ENCODE data around the gene LRRC26.

The LRRC26 gene

DNA sequence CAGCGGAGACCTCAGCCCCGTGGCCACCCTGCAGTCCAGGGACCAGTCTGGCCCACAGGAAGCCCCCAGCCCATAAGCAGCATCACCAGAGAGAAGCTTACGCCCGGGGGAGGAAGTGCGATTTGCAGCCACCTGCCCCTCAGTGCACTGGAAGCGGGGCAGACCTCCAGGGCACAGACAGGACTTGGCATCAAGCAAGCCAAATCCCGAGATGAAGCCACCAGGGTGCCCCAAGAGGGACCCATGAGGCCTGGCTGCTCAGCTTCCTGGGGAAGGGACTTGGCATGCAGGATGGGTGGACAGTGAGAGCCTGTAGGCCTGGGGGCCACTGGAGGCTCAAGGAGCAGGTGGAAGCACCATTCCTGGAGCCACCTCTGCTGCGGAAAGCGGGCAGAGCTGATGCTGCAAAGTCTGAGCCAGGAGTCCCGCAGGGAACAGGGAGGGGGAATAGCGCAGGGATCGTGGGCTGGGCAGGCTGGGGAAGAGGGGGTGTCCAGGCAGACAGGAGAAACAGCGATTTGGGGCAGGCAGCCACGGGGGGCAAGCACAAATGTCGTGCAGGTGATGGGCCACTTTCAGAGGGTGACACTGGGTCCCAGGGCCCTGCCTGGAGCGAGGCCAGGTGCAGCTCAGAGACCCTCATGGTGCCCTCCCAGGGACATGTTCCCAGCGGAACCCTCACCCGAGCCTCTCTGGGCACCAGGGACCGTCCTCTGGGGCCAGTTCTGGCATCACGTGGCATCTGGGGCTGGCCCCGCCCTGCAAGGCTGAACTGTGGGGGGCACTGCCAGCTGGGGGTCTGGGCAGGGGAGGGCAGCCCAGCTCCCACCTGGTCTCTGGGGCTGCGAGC, 3.2 kb downstream of the LRRC26 start:
- no peak for DNase-seq

DNA sequence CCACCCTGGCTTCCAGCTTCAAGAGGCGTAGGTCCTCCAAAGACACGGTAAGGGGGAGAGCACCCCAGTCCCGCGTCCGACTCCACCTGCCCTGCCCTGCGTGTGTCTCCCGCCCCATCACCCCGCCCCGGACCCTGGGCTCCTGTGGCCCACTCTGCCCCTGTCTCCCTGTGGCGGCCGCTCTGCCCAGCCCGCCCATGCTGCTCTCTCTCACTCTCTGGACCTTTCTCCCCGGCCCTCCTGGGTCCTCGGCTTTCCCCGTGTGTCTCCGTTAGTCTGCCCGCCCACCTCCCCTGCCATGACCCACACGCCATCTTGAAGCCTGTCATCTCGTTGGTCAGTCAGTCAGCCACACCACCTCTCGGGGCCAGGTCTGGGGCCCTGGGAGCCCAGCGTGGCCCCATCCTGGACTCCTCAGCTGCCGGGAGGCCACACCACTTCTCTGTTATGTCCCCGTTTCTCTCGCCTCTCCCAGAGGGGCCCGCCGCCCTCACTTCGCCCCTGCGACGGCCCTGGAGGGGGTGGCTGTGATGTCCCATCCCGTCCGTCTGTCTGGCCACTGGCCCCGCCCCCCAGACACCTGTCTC, 4.5 kb downstream of the LRRC26 start:
- no peak for DNase-seq

- DNase-seq = no peak
These were observed 5.2 kb downstream of the LRRC26 start for GRCh38 chr9:137164370-137165249.

DNA sequence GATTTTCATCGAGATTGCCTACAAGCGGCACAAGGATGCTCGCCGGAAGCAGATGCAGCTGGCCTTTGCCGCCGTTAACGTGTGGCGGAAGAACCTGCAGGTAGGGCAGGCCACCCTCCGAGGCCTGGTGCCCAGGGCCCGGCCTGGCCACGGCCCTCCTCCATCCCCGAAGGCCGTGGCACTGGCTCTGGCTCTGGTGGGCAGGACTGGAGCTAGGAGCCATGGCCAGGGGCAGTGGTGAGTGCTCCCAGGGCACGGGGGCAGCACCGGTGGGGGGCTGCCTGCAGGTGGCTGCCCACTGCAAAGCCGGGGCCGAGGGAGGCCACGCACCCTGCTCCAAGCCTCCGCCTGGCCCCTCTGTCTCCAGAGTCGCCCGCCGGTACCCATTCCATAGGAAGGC, 6.0 kb downstream of the LRRC26 start:
- no peak for DNase-seq

GRCh38 chr9:137163365-137163715, 6.5 kb downstream of the LRRC26 start:
- DNase-seq = no peak

- peak in 1 of 4 experiments; percentile 16 for DNase-seq
These were observed 7.1 kb downstream of the LRRC26 start for GRCh38 chr9:137162505-137163364.

DNA sequence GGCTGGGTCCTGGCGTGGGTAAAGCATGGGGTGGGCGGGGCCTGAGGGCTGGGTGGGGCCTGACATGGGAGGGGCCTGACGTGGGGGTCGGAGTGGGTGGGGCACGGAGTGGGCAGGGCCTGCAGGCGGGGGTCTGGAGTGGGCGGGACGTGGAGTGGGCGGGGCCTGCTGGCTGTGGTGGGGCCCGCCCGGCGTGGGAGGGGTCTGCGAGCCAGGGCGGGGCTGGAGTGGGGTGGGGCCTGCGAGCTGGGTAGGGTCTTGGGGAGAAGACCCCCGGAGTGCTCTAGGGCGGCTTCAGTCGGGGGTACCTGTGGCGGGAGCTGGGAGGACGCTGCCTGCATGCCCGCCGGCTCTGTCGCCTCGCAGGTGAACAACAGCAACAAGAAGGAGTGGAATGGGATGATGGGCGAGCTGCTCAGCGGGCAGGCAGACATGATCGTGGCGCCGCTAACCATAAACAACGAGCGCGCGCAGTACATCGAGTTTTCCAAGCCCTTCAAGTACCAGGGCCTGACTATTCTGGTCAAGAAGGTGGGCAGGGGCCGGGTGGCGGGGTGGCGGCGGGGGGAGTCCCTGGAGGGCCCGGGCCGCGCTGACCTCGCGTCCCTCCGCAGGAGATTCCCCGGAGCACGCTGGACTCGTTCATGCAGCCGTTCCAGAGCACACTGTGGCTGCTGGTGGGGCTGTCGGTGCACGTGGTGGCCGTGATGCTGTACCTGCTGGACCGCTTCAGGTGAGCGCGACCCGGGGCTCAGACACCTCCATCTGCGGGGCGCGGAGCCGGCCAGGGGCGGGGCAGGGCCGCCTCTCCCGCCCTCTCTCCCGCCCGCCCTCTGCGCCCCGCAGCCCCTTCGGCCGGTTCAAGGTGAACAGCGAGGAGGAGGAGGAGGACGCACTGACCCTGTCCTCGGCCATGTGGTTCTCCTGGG, 8.0 kb downstream of the LRRC26 start:
- DNase-seq = no peak

DNA sequence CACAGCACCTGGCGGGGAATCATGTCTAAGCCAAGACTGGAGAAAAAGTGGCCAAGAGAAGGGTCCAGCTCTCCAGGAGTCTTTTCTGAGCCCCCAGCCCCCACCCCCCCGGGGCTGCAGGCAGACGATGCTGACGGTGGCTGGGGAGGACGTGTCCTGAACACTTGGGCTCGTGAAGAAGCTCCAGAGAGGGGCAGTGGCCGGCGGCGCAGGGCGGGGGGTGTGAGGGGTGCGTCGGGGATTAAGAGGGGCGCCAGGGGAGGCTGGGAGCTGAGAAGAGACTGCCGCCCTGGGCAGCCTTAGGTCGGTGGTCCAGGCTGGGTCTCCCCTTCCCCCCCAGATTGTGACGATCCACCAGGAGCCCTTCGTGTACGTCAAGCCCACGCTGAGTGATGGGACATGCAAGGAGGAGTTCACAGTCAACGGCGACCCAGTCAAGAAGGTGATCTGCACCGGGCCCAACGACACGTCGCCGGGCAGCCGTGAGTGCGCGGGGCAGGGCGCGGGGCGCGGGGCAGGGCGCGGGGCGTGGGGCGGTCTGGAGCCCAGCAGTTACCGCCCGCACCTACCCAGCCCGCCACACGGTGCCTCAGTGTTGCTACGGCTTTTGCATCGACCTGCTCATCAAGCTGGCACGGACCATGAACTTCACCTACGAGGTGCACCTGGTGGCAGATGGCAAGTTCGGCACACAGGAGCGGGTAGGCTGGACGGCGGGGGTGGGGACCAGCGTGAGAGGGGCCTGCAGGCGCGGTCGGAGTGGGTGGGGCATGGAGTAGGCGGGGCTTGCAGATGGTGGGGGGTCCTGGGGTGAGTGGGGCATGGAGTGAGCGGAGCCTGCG, 8.9 kb downstream of the LRRC26 start:
- DNase-seq = no peak

DNA sequence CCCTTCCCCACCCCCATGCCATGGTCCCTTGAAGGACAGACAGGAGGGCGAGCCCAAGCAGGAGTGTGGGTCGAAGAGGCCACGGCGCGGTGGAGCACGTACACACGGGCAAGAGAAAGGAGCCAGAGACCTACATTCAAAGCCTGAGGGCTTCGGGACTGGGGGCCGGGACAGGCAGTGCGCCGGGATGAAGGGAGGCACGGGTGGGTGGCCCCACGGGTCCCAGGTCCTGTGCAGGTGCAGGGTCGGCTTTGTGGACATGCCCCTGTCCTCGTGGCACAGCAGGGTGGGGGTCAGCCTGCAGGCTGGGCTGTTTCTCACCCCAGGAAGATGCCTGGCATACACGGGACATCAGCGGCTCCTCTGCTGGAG, 9.8 kb downstream of the LRRC26 start:
- no peak for DNase-seq

DNA sequence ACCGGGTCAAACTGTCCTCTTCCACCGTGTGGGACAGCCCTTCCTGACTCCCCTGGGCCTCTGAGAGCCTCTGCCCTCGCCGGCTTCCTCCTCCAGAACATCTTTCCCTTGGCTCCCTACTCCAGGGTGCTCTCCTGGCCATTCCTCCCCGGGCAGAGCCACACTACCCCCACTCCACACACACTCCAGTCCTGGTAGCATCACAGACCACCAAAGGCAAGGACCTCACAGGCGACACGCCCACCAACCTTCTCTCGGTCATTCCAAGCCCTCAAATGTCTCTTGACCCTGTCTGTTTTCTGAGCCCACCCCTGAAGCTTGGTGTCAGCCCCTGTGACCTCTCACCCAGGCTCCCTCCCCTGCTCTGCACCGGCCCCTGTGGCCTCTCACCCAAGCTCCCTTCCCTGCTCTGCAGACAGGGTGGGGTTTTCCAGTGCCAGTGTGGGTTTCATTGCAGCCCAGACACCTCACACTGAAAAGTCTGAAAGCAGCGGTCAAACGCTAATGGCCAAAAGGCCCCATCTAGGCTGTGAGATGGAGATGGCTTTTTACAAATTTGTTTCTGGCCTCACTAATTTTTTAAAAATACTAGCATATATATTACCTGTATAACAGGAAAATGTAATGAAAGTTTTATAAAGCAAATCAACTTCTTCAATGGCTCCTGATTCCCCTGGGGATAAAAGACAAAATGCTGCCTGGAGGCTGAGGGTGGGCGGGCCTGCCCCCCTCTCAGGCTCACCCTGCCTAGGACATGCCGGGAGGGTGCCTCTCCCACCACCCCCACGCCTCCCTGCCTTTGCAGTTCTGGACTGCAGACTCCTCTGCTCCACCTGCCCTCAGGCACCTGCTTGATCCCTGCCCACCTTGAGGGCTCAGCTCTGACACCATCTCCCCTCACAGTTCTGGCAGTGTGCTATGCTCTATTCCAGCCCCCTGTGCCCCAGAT, 10.5 kb downstream of the LRRC26 start:
- no peak for DNase-seq

DNA sequence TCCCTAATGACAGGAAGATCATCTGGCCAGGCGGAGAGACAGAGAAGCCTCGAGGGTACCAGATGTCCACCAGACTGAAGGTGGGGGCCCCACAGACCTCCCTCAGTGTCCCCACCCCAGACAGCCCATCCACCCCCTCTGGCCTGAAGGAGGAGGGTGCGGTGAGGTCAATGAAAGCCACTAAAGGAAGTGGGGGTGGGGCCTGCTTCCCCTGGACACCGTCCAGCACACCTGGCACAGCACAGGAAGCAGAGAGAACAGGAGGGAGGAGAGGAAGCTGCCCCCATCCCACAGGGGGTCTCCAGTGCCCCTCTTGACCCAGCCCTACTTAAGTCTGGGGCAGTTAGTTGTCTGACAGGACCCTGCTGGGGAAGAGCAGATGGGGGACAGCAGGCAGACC, 11.2 kb downstream of the LRRC26 start:
- DNase-seq = no peak

DNA sequence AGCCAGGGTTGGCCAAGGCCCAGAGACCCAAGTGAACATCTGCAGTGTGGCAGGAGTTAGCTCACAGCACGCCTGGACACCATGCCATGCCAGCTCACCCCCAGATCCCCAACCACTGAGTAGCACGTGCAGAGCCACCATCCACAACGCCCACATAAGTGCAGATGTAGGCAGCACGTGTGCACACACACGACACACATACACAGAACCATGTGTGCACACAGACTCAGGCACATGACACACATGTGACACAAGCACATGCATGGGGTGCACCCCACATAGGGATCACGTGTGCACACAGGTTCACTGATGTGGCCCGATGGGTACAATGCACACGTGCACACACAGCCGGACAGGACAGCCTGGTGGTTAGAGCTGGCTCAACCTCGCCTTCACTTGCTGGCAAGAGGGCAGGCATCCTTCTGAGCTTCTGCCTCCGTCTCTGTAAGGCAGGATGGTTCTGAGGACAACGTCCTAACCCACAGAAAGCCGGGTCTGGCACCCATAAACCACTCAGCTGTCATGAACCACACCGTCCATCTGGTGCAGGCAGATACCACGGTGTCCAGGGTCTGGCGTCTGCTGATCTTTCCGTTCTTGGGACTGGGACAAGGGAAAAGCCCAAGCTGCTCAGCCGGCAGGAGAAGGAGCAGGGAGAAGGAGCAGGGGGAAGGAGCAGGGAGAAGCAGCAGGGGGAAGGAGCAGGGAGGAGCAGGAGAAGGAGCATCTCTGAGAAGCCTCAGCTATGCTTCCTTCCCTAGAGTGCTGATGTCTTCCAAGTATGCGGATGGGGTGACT, 12.0 kb downstream of the LRRC26 start:
- DNase-seq = no peak

- peak in 3 of 4 experiments; percentile 34 to 38 (median 37) for DNase-seq
These were observed 13.1 kb downstream of the LRRC26 start for GRCh38 chr9:137156567-137157375.

GRCh38 chr9:137152844-137153405, 16.9 kb downstream of the LRRC26 start:
- DNase-seq = no peak

- peak in 1 of 4 experiments; percentile 23 for DNase-seq
These were observed 19.0 kb downstream of the LRRC26 start for GRCh38 chr9:137150617-137151457.

- DNase-seq = no peak
These were observed 19.8 kb downstream of the LRRC26 start for GRCh38 chr9:137149942-137150616.

Data from activated naive CD4-positive, alpha-beta T cell (primary cell).